T-helper 22 cell (primary cell): Measurements from ENCODE around the gene CHST13.
"Not testable (repeated sequence)": the region's sequence is repeated elsewhere in the genome, so short reads cannot be mapped to it uniquely, and the experiment has no call there.

Source experiments
- DNase-seq: peaks from one replicate; pipeline ENCODE4 v3.0.0-alpha.2; 2020; ENCODE audit warnings: low read depth

CHST13 gene

GRCh38 chr3:126555795-126556636, 32.1 kb downstream of the CHST13 start:
- no peak for DNase-seq

- DNase-seq = no peak
Observed at GRCh38 chr3:126556637-126557414, 32.9 kb downstream of the CHST13 start.

- no peak for DNase-seq
Observed at GRCh38 chr3:126557415-126557745, 33.4 kb downstream of the CHST13 start.

- DNase-seq = no peak
Observed at GRCh38 chr3:126557761-126558160, 33.8 kb downstream of the CHST13 start.

GRCh38 chr3:126558336-126559071, 34.5 kb downstream of the CHST13 start, which contains the start of gene C3orf22:
Gene C3orf22 (minus strand): TSS chr3:126558932. CDS start chr3:126553390, 5,542 bp downstream.
- DNase-seq = no peak

GRCh38 chr3:126562737-126563276, 38.9 kb downstream of the CHST13 start:
- DNase-seq = no peak

GRCh38 chr3:126567696-126568438, 43.9 kb downstream of the CHST13 start:
- no peak for DNase-seq

- no peak for DNase-seq
Observed at GRCh38 chr3:126568776-126569342, 44.9 kb downstream of the CHST13 start.

- DNase-seq = no peak
Observed at GRCh38 chr3:126569390-126569975, 45.5 kb downstream of the CHST13 start.

GRCh38 chr3:126570103-126570541, 46.2 kb downstream of the CHST13 start:
- no peak for DNase-seq

- no peak for DNase-seq
Observed at GRCh38 chr3:126571078-126571477, 47.1 kb downstream of the CHST13 start.

GRCh38 chr3:126573492-126574117, 49.6 kb downstream of the CHST13 start:
- DNase-seq = no peak

- no peak for DNase-seq
Observed at GRCh38 chr3:126577261-126577660, 53.3 kb downstream of the CHST13 start.

- DNase-seq = no peak
Observed at GRCh38 chr3:126578702-126579101, 54.7 kb downstream of the CHST13 start.

- no peak for DNase-seq
Observed at GRCh38 chr3:126580746-126581145, 56.8 kb downstream of the CHST13 start.

- no peak for DNase-seq
Observed at GRCh38 chr3:126581569-126581968, 57.6 kb downstream of the CHST13 start.

GRCh38 chr3:126582311-126582710, 58.4 kb downstream of the CHST13 start:
- DNase-seq = no peak

GRCh38 chr3:126591515-126591914, 67.6 kb downstream of the CHST13 start:
- DNase-seq = not testable (repeated sequence)
